ENCODE data around the gene SLC25A26.
A peak's percentile ranks its signal among the peaks of the same experiment; 100 is the strongest.

Gene SLC25A26

DNA sequence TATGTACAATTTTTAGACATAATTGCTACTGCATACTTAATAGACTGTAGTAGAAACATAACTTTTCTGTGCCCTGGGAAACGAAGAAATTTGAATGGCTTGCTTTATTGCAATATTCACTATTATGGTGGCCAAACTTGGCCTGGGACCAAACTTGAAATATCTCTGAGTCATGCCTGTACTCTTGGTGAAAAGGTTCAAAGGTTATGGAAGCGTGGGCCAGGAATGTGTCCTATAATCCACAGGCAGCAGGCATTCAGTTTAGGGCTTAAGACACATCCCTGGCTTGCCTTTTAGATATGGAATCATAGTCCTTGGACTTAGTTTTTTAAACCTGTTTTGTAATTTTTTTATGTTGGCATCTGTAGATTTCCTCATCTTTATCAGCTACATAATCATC, 155.8 kb downstream of the SLC25A26 start:
- Histone ChIP-seq H2BK12ac (ENCODE audit: low read length) (no peak overlapping the region), H3K79me2 (ENCODE audit: control insufficient read depth, insufficient read depth, low read length, poor library complexity) (no peaks in the 10 kb centered on the region), H3K23ac (ENCODE audit: low read length) (no peak overlapping the region), H2BK120ac (ENCODE audit: insufficient read depth, low read length, poor library complexity) (no peak overlapping the region), H2BK5ac (ENCODE audit: low read depth, low read length, poor library complexity) (no peak overlapping the region), H3K4me2 (ENCODE audit: low read length) (no peak overlapping the region), H3K27ac (ENCODE audit: low read depth, low read length) (no peak overlapping the region), H3K4me3 (ENCODE audit: low read depth, low read length) (no peak overlapping the region), H2AFZ (ENCODE audit: insufficient read depth, low read length, poor library complexity) (no peak overlapping the region), H2AK5ac (ENCODE audit: low read length) (no peak overlapping the region), H3K36me3 (ENCODE audit: control insufficient read depth in 1 of 2, insufficient read depth in 2 of 2, low read length in 2 of 2) (peaks cover 3 to 9% of the 10 kb centered on the region in 2 experiments), H3K27me3 (ENCODE audit: insufficient read depth, low read length) (no peaks in the 10 kb centered on the region), H3K4ac (ENCODE audit: low read depth, low read length) (no peak overlapping the region), H4K91ac (ENCODE audit: low read depth, low read length) (no peak overlapping the region), H3K4me1 (ENCODE audit: control insufficient read depth in 1 of 2, insufficient read depth in 2 of 2, low read length in 2 of 2) (no peaks in the 10 kb centered on the region), H3K79me1 (ENCODE audit: low read length) (no peaks in the 10 kb centered on the region), H3K9ac (ENCODE audit: low read length) (no peak overlapping the region), H3K9me3 (ENCODE audit: insufficient read depth, low read depth, low read length) (peaks cover 3% of the 10 kb centered on the region), H3K18ac (ENCODE audit: low read length) (no peak overlapping the region), H4K12ac (ENCODE audit: low read depth, low read length) (no peak overlapping the region), H4K8ac (ENCODE audit: low read depth, low read length) (no peak overlapping the region), H3K14ac (ENCODE audit: low read length) (no peak overlapping the region)
- peak in 1 of 2 donors; percentile 5 for DNase-seq
- no CpG with 5 or more reads among the region's 2 CpGs for WGBS (ENCODE audit: extremely low coverage, insufficient coverage, insufficient read length)

DNA sequence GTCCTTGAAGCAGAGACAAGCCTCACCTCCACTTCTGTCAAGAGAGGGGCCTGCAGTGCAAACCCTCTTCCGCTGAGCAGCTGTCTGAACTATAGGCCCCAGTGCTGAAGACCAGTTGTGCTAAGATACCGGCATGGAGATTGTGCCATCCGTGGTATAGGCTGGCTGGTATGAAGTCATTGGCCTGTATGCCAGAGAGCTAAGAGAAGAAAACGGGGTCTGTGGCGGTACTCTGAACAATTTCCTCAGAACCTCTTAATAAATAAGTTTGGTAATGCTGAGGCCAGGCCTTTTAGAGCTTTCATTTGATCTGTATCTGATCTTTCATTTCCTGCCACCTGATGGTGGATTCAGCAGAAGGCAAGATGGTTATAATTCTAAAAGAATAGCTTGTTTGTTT, 157.0 kb downstream of the SLC25A26 start:
- H3K79me2 ChIP-seq (ENCODE audit: control insufficient read depth, insufficient read depth, low read length, poor library complexity): no peaks in the 10 kb centered on the region
- H3K36me3 ChIP-seq (ENCODE audit: control insufficient read depth in 1 of 2, insufficient read depth in 2 of 2, low read length in 2 of 2): peaks cover 11 to 14% of the 10 kb centered on the region in 2 experiments
- H2BK5ac ChIP-seq (ENCODE audit: low read depth, low read length, poor library complexity): no peak overlapping the region
- H3K4me1 ChIP-seq (ENCODE audit: control insufficient read depth in 1 of 2, insufficient read depth in 2 of 2, low read length in 2 of 2): no peaks in the 10 kb centered on the region
- H3K18ac ChIP-seq (ENCODE audit: low read length): no peak overlapping the region
- no peak overlapping the region for H2BK12ac ChIP-seq (ENCODE audit: low read length)
- H2AFZ ChIP-seq (ENCODE audit: insufficient read depth, low read length, poor library complexity): no peak overlapping the region
- no peak overlapping the region for H4K12ac ChIP-seq (ENCODE audit: low read depth, low read length)
- H3K27ac ChIP-seq (ENCODE audit: low read depth, low read length): no peak overlapping the region
- peaks cover 3% of the 10 kb centered on the region for H3K9me3 ChIP-seq (ENCODE audit: insufficient read depth, low read depth, low read length)
- DNase-seq: no peak
- no peak overlapping the region for H4K91ac ChIP-seq (ENCODE audit: low read depth, low read length)
- H3K9ac ChIP-seq (ENCODE audit: low read length): no peak overlapping the region
- H4K8ac ChIP-seq (ENCODE audit: low read depth, low read length): no peak overlapping the region
- no peak overlapping the region for H3K4me3 ChIP-seq (ENCODE audit: low read depth, low read length)
- H2AK5ac ChIP-seq (ENCODE audit: low read length): no peak overlapping the region
- H2BK120ac ChIP-seq (ENCODE audit: insufficient read depth, low read length, poor library complexity): no peak overlapping the region
- H3K23ac ChIP-seq (ENCODE audit: low read length): no peak overlapping the region
- H3K14ac ChIP-seq (ENCODE audit: low read length): no peak overlapping the region
- no CpG with 5 or more reads among the region's 5 CpGs for WGBS (ENCODE audit: extremely low coverage, insufficient coverage, insufficient read length)
- H3K4ac ChIP-seq (ENCODE audit: low read depth, low read length): no peak overlapping the region
- no peaks in the 10 kb centered on the region for H3K79me1 ChIP-seq (ENCODE audit: low read length)
- no peaks in the 10 kb centered on the region for H3K27me3 ChIP-seq (ENCODE audit: insufficient read depth, low read length)
- H3K4me2 ChIP-seq (ENCODE audit: low read length): no peak overlapping the region

DNA sequence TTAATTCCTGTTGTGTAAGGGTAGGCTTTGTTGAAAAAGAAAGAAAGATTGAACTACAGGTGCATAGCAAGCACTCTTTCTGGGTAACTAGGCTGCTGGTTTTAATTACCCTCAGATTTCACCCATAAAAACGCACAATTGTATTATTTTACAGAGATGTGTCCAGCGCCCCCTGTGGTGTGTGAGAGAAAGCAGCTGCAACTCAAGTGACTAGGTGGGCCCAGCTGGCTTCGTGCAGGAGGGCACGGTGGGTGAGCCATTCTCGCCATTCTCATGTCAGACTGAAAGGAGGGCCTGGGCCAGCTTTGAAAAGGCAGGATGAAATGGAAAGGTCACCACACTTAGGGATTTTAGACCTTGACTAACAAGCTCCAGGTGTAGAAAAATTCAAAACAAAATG, 157.5 kb downstream of the SLC25A26 start:
- H3K23ac ChIP-seq (ENCODE audit: low read length): no peak overlapping the region
- H3K4me2 ChIP-seq (ENCODE audit: low read length): no peak overlapping the region
- H2AK5ac ChIP-seq (ENCODE audit: low read length): no peak overlapping the region
- peak in 1 of 2 donors; percentile 39 for DNase-seq
- H4K8ac ChIP-seq (ENCODE audit: low read depth, low read length): no peak overlapping the region
- H2BK5ac ChIP-seq (ENCODE audit: low read depth, low read length, poor library complexity): no peak overlapping the region
- no peak overlapping the region for H2BK120ac ChIP-seq (ENCODE audit: insufficient read depth, low read length, poor library complexity)
- no peak overlapping the region for H3K14ac ChIP-seq (ENCODE audit: low read length)
- H3K4me1 ChIP-seq (ENCODE audit: control insufficient read depth in 1 of 2, insufficient read depth in 2 of 2, low read length in 2 of 2): no peaks in the 10 kb centered on the region
- no peak overlapping the region for H4K91ac ChIP-seq (ENCODE audit: low read depth, low read length)
- no peaks in the 10 kb centered on the region for H3K79me2 ChIP-seq (ENCODE audit: control insufficient read depth, insufficient read depth, low read length, poor library complexity)
- H3K9ac ChIP-seq (ENCODE audit: low read length): no peak overlapping the region
- no peak overlapping the region for H3K4ac ChIP-seq (ENCODE audit: low read depth, low read length)
- no peak overlapping the region for H3K27ac ChIP-seq (ENCODE audit: low read depth, low read length)
- H3K9me3 ChIP-seq (ENCODE audit: insufficient read depth, low read depth, low read length): peaks cover 3% of the 10 kb centered on the region
- no peaks in the 10 kb centered on the region for H3K79me1 ChIP-seq (ENCODE audit: low read length)
- H3K18ac ChIP-seq (ENCODE audit: low read length): no peak overlapping the region
- no peaks in the 10 kb centered on the region for H3K27me3 ChIP-seq (ENCODE audit: insufficient read depth, low read length)
- peaks cover 15 to 16% of the 10 kb centered on the region in 2 experiments for H3K36me3 ChIP-seq (ENCODE audit: control insufficient read depth in 1 of 2, insufficient read depth in 2 of 2, low read length in 2 of 2)
- no peak overlapping the region for H3K4me3 ChIP-seq (ENCODE audit: low read depth, low read length)
- H2BK12ac ChIP-seq (ENCODE audit: low read length): no peak overlapping the region
- no CpG with 5 or more reads among the region's 5 CpGs for WGBS (ENCODE audit: extremely low coverage, insufficient coverage, insufficient read length)
- no peak overlapping the region for H2AFZ ChIP-seq (ENCODE audit: insufficient read depth, low read length, poor library complexity)
- no peak overlapping the region for H4K12ac ChIP-seq (ENCODE audit: low read depth, low read length)

DNA sequence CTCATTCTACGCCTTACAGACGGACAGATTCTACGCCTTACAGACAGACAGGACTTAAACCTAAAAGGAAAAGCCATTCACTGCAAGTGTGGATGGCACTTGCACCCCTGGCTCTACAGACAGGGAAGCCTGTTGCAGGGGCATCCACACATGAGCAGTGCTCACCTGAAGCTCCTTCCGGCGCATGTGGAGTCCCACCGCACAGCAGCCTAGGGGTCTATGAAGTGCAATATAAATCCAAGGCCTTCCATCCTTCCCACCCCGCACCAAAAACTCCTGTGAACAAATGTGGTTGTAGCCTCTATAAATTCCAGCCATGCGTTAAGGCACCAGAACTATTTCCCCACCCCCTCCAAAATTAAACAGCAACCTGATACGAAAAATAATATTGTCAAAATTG, 158.8 kb downstream of the SLC25A26 start:
- Histone ChIP-seq H2AFZ (ENCODE audit: insufficient read depth, low read length, poor library complexity) (no peak overlapping the region), H3K27ac (ENCODE audit: low read depth, low read length) (no peak overlapping the region), H3K9me3 (ENCODE audit: insufficient read depth, low read depth, low read length) (peaks cover 6% of the 10 kb centered on the region), H3K23ac (ENCODE audit: low read length) (no peak overlapping the region), H3K14ac (ENCODE audit: low read length) (no peak overlapping the region), H3K9ac (ENCODE audit: low read length) (no peak overlapping the region), H3K4ac (ENCODE audit: low read depth, low read length) (no peak overlapping the region), H2BK120ac (ENCODE audit: insufficient read depth, low read length, poor library complexity) (no peak overlapping the region), H4K8ac (ENCODE audit: low read depth, low read length) (no peak overlapping the region), H3K36me3 (ENCODE audit: control insufficient read depth in 1 of 2, insufficient read depth in 2 of 2, low read length in 2 of 2) (peaks cover 15 to 18% of the 10 kb centered on the region in 2 experiments), H2BK5ac (ENCODE audit: low read depth, low read length, poor library complexity) (no peak overlapping the region), H4K12ac (ENCODE audit: low read depth, low read length) (no peak overlapping the region), H2AK5ac (ENCODE audit: low read length) (no peak overlapping the region), H3K4me1 (ENCODE audit: control insufficient read depth in 1 of 2, insufficient read depth in 2 of 2, low read length in 2 of 2) (no peaks in the 10 kb centered on the region), H3K4me3 (ENCODE audit: low read depth, low read length) (no peak overlapping the region), H3K18ac (ENCODE audit: low read length) (no peak overlapping the region), H3K79me1 (ENCODE audit: low read length) (no peaks in the 10 kb centered on the region), H3K27me3 (ENCODE audit: insufficient read depth, low read length) (no peaks in the 10 kb centered on the region), H3K4me2 (ENCODE audit: low read length) (no peak overlapping the region), H3K79me2 (ENCODE audit: control insufficient read depth, insufficient read depth, low read length, poor library complexity) (no peaks in the 10 kb centered on the region), H2BK12ac (ENCODE audit: low read length) (no peak overlapping the region), H4K91ac (ENCODE audit: low read depth, low read length) (no peak overlapping the region)
- no CpG with 5 or more reads among the region's 9 CpGs for WGBS (ENCODE audit: extremely low coverage, insufficient coverage, insufficient read length)
- DNase-seq: no peak

Measured in trophoblast cell (in vitro differentiated cells and primary cell).